ENCODE data around the gene RNF31.

Gene RNF31

GRCh38 chr14:24186831-24187538 lies 39.7 kb downstream of the RNF31 start:
- H3K4me3 ChIP-seq (ENCODE audit: low read length, poor library complexity, severe bottlenecking): no peak overlapping the region
- no peak for TF ChIP-seq EZH2phosphoT487 (IDR thresholded peaks at IDR 0.05; ENCODE audit: borderline replicate concordance)
- no peak for TF ChIP-seq CTCF (conservative IDR thresholded peaks at IDR 0.05; ENCODE audit: low read length)
- no peaks in the 10 kb centered on the region for H3K9me3 ChIP-seq (ENCODE audit: insufficient read depth, low read depth, low read length)
- H3K36me3 ChIP-seq (ENCODE audit: insufficient read depth, low read length): no peaks in the 10 kb centered on the region; the same call in 1 of the 2 replicates
- no peaks in the 10 kb centered on the region for H3K27me3 ChIP-seq (ENCODE audit: insufficient read depth, low read length, poor library complexity, severe bottlenecking)
- H3K9me2 ChIP-seq (replicated peaks; ENCODE audit: low read depth, low read length): no peaks in the 10 kb centered on the region
- peaks cover 11% of the 10 kb centered on the region for H3K4me1 ChIP-seq (ENCODE audit: insufficient read depth, low read length, poor library complexity, severe bottlenecking)
- H3K4me2 ChIP-seq (ENCODE audit: low read depth, low read length, poor library complexity, severe bottlenecking): peak overlapping the region; percentile 84
- H2AFZ ChIP-seq (ENCODE audit: low read length): no peak overlapping the region
- H3K9ac ChIP-seq (ENCODE audit: low read depth, low read length, poor library complexity, severe bottlenecking): no peak overlapping the region
- H3K79me2 ChIP-seq (ENCODE audit: insufficient read depth, low read length): peaks cover 6% of the 10 kb centered on the region; the same call in 1 of the 2 replicates
- H3F3A ChIP-seq (ENCODE audit: low read depth): no peaks in the 10 kb centered on the region
- no peaks in the 10 kb centered on the region for H4K20me1 ChIP-seq (ENCODE audit: insufficient read depth, low read length, poor library complexity, severe bottlenecking)

- no peaks in the 10 kb centered on the region for H3K9me3 ChIP-seq (ENCODE audit: insufficient read depth, low read depth, low read length)
- no peak for TF ChIP-seq EZH2phosphoT487 (IDR thresholded peaks at IDR 0.05; ENCODE audit: borderline replicate concordance)
- no peak for TF ChIP-seq CTCF (conservative IDR thresholded peaks at IDR 0.05; ENCODE audit: low read length)
- H3K79me2 ChIP-seq (ENCODE audit: insufficient read depth, low read length): peaks cover 11% of the 10 kb centered on the region; the same call in 1 of the 2 replicates
- H2AFZ ChIP-seq (ENCODE audit: low read length): no peak overlapping the region
- H3K4me1 ChIP-seq (ENCODE audit: insufficient read depth, low read length, poor library complexity, severe bottlenecking): peaks cover 11% of the 10 kb centered on the region
- no peaks in the 10 kb centered on the region for H3K9me2 ChIP-seq (replicated peaks; ENCODE audit: low read depth, low read length)
- H4K20me1 ChIP-seq (ENCODE audit: insufficient read depth, low read length, poor library complexity, severe bottlenecking): no peaks in the 10 kb centered on the region
- peak overlapping the region; percentile 70 for H3K9ac ChIP-seq (ENCODE audit: low read depth, low read length, poor library complexity, severe bottlenecking)
- H3F3A ChIP-seq (ENCODE audit: low read depth): no peaks in the 10 kb centered on the region
- no peaks in the 10 kb centered on the region for H3K27me3 ChIP-seq (ENCODE audit: insufficient read depth, low read length, poor library complexity, severe bottlenecking)
- H3K4me3 ChIP-seq (ENCODE audit: low read length, poor library complexity, severe bottlenecking): peak overlapping the region; percentile 80
- peak overlapping the region; percentile 84 for H3K4me2 ChIP-seq (ENCODE audit: low read depth, low read length, poor library complexity, severe bottlenecking)
- no peaks in the 10 kb centered on the region; the same call in 1 of the 2 replicates for H3K36me3 ChIP-seq (ENCODE audit: insufficient read depth, low read length)
Observed at GRCh38 chr14:24187539-24187915, 40.2 kb downstream of the RNF31 start.

- H3F3A ChIP-seq (ENCODE audit: low read depth): no peaks in the 10 kb centered on the region
- H3K9me2 ChIP-seq (replicated peaks; ENCODE audit: low read depth, low read length): no peaks in the 10 kb centered on the region
- H3K27me3 ChIP-seq (ENCODE audit: insufficient read depth, low read length, poor library complexity, severe bottlenecking): no peaks in the 10 kb centered on the region
- peak within 1 kb of the TSS; percentile 80 for H3K4me3 ChIP-seq (ENCODE audit: low read length, poor library complexity, severe bottlenecking)
- H3K4me1 ChIP-seq (ENCODE audit: insufficient read depth, low read length, poor library complexity, severe bottlenecking): peaks cover 11% of the 10 kb centered on the region
- TF ChIP-seq CTCF (conservative IDR thresholded peaks at IDR 0.05; ENCODE audit: low read length) (no peak), EZH2phosphoT487 (IDR thresholded peaks at IDR 0.05; ENCODE audit: borderline replicate concordance) (no peak)
- peak within 1 kb of the TSS; percentile 70 for H3K9ac ChIP-seq (ENCODE audit: low read depth, low read length, poor library complexity, severe bottlenecking)
- no peaks in the 10 kb centered on the region for H3K9me3 ChIP-seq (ENCODE audit: insufficient read depth, low read depth, low read length)
- H3K79me2 ChIP-seq (ENCODE audit: insufficient read depth, low read length): peaks cover 17% of the 10 kb centered on the region; the same call in 1 of the 2 replicates
- peak within 1 kb of the TSS; percentile 62 for H2AFZ ChIP-seq (ENCODE audit: low read length)
- H4K20me1 ChIP-seq (ENCODE audit: insufficient read depth, low read length, poor library complexity, severe bottlenecking): no peaks in the 10 kb centered on the region
- H3K4me2 ChIP-seq (ENCODE audit: low read depth, low read length, poor library complexity, severe bottlenecking): peak within 1 kb of the TSS; percentile 84
- H3K36me3 ChIP-seq (ENCODE audit: insufficient read depth, low read length): no peaks in the 10 kb centered on the region; the same call in 1 of the 2 replicates
Observed at GRCh38 chr14:24188251-24189058, 41.2 kb downstream of the RNF31 start, which contains the start of gene IPO4. TSS of gene IPO4 (minus strand) at chr14:24188816. CDS start at chr14:24188787, 29 bp downstream.

Data from Loucy (cell line).